Panc1 (cell line): Measurements from ENCODE around the gene SIL1. TPM values are rescaled to one million over a fixed set of nuclear protein-coding genes. Genes with fewer than 3 reads are reported as not detected.

Experiments
- ATAC-seq: fragments of 200-7000 bp; cut with Tn5 transposase; 2 replicates; pipeline ENCODE4 v1.9.1; 2020; ENCODE audit warnings: mild to moderate bottlenecking, moderate library complexity
- BruUV-seq: library from RNA; stranded (reverse); fragments of 400-500 nt; replicated peaks from 2 replicates; lab custom pipeline; 2021; lab: Mats Ljungman, UMichigan
- CTCF ChIA-PET: fragments of 300-600 bp; sonication (Branson Sonifier 250); formaldehyde crosslinking; loops from one replicate; lab custom pipeline; 2022; ENCODE audit warnings: antibody characterized with exemption; lab: Charles Lee
- POLR2A ChIA-PET: fragments of 300-600 bp; sonication (Branson Sonifier 250); formaldehyde crosslinking; loops from one replicate; lab custom pipeline; 2022; ENCODE audit warnings: antibody characterized with exemption; lab: Charles Lee
- DNase-seq: peaks from one replicate; pipeline ENCODE4 v3.0.0-alpha.2; 2010; ENCODE audit warnings: low read depth, low spot score
- H3K27ac ChIP-seq: 2 replicates; pipeline ENCODE4 v1.5.1; 2011; ENCODE audit warnings: mild to moderate bottlenecking, low read length, inconsistent platforms
- H3K27me3 ChIP-seq: fragments of 200-500 bp; sonication (Bioruptor generic); 2 replicates; pipeline ENCODE4 v1.6.0; 2014; ENCODE audit warnings: low read length, inconsistent platforms; ENCODE audit not compliant: control insufficient read depth, insufficient read depth
- H3K36me3 ChIP-seq: fragments of 200-500 bp; sonication (Bioruptor generic); 2 replicates; pipeline ENCODE4 v1.5.1; 2014; ENCODE audit warnings: inconsistent platforms, mild to moderate bottlenecking, low read length, moderate library complexity; ENCODE audit not compliant: control insufficient read depth, insufficient read depth
- H3K4me1 ChIP-seq: 2 replicates; pipeline ENCODE4 v1.5.1; 2011; ENCODE audit warnings: inconsistent platforms, mild to moderate bottlenecking, low read length, moderate library complexity; ENCODE audit not compliant: control insufficient read depth, insufficient read depth
- H3K4me3 ChIP-seq, 2 experiments: 2 replicates each; pipeline ENCODE4 v1.5.1; 2011 to 2012; ENCODE audit warnings: low read depth in 2 of 2, low read length in 2 of 2, mild to moderate bottlenecking in 2 of 2, inconsistent platforms in 1 of 2, moderate library complexity in 1 of 2
- H3K9me3 ChIP-seq: fragments of 200-500 bp; sonication (Bioruptor generic); 2 replicates; pipeline ENCODE4 v1.5.1; 2014; ENCODE audit warnings: low read depth, mild to moderate bottlenecking, inconsistent platforms, low read length, moderate library complexity; ENCODE audit not compliant: control insufficient read depth, insufficient read depth
- POLR2AphosphoS5 ChIP-seq: IDR thresholded peaks from 2 replicates; pipeline ENCODE4 v1.6.1; 2012; ENCODE audit warnings: mild to moderate bottlenecking, low read depth, low read length, moderate library complexity
- REST ChIP-seq, 2 experiments: IDR thresholded peaks; 2 replicates each; pipeline ENCODE4 v1.6.1; 2011 to 2012; ENCODE audit warnings: low read depth in 2 of 2, control low read depth in 1 of 2, low read length in 1 of 2, mild to moderate bottlenecking in 1 of 2, moderate library complexity in 1 of 2; ENCODE audit not compliant: insufficient read depth in 1 of 2
- SIN3A ChIP-seq: IDR thresholded peaks from 2 replicates; pipeline ENCODE4 v1.6.1; 2012; ENCODE audit warnings: low read depth, mild to moderate bottlenecking, low read length, moderate library complexity, borderline replicate concordance; ENCODE audit not compliant: insufficient read depth
- TCF7L2 ChIP-seq: IDR thresholded peaks from 2 replicates; pipeline ENCODE4 v1.6.1; 2011; ENCODE audit warnings: mild to moderate bottlenecking, low read depth, low read length, inconsistent platforms
- in situ Hi-C: cut with HindIII; loops from 2 replicates; pipeline ENCODE4 v1.10.0; 2016; ENCODE audit warnings: low sequenced_read_pairs, low pct_unique_long_range_greater_than_20kb
- intact Hi-C: fragments of 100-400 bp; cut with micrococcal nuclease; formaldehyde crosslinking; loops from one replicate; pipeline ENCODE4 v1.10.0; 2022; ENCODE audit not compliant: unreplicated experiment
- total RNA-seq: library from RNA; stranded (reverse); gene quantifications from one replicate; pipeline ENCODE4 v1.2.1, GENCODE V29; 2021; ENCODE audit not compliant: unreplicated experiment
- TF ChIP-seq, protein P1 (sequence below): fragments of 450-650 bp; IDR thresholded peaks from 2 replicates; pipeline ENCODE4 v1.5.1; 2017; ENCODE audit warnings: mild to moderate bottlenecking

SIL1 gene
- total RNA-seq, 1 experiment from 2014 or later: 35.4 TPM

DNA sequence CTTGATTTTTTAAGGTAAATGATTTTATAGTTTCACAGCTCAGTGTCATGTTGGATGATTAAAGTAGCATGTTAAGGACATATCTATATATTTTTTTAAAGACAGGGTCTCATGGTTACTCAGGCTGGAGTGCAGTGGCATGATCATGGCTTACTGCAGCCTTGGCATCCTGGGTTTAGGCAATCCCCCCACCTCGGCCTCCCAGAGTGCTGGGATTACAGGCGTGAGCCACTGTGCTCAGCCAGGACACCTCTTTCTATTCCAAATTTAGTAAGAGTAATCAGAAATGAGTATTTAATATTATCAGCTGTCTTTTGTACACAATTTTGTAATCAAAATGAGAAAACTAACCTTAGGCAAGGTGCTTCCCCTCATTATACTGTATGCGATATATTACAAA is 284.4 kb downstream of the SIL1 start:
- no peaks in the 10 kb centered on the region for H3K36me3 ChIP-seq
- no peak for DNase-seq
- CTCF ChIA-PET: no interaction called here

DNA sequence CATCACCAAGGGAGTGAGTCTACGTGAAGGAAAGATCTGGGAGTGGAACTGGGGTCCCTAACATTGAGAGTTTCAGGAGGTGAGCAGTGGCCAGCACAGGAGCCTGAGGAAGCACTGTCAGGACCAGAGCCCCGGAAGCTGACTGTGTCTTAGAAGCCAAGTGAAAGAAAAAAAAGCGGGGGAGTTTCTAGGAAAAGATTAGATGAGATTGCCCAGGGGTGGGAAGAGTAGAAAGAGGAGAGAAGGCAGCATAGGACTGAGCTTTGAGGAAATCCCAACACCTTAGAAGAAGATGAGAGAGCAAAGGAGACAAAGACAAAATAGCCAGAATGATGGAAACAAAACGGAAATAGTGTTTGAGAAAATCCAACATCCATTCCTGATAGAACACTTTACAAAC is 286.1 kb downstream of the SIL1 start:
- intact Hi-C loops: no loop called here
- in situ Hi-C loops: no loop called here
- H3K4me1 ChIP-seq: no peaks in the 10 kb centered on the region
- H3K4me3 ChIP-seq: no peak overlapping the region
- TF ChIP-seq, protein P1, sequence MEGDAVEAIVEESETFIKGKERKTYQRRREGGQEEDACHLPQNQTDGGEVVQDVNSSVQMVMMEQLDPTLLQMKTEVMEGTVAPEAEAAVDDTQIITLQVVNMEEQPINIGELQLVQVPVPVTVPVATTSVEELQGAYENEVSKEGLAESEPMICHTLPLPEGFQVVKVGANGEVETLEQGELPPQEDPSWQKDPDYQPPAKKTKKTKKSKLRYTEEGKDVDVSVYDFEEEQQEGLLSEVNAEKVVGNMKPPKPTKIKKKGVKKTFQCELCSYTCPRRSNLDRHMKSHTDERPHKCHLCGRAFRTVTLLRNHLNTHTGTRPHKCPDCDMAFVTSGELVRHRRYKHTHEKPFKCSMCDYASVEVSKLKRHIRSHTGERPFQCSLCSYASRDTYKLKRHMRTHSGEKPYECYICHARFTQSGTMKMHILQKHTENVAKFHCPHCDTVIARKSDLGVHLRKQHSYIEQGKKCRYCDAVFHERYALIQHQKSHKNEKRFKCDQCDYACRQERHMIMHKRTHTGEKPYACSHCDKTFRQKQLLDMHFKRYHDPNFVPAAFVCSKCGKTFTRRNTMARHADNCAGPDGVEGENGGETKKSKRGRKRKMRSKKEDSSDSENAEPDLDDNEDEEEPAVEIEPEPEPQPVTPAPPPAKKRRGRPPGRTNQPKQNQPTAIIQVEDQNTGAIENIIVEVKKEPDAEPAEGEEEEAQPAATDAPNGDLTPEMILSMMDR: no peak
- TF ChIP-seq POLR2AphosphoS5 (no peak), REST (IDR thresholded peaks at IDR 0.05; ENCODE audit: insufficient read depth in 1 of 2, low read depth in 2 of 2, low read length in 1 of 2) (no peak), SIN3A (no peak), TCF7L2 (no peak)
- no peaks in the 10 kb centered on the region for H3K27me3 ChIP-seq
- H3K36me3 ChIP-seq: no peaks in the 10 kb centered on the region
- CTCF ChIA-PET: no interaction called here
- BruUV-seq: no TSS peak
- H3K9me3 ChIP-seq: no peaks in the 10 kb centered on the region
- DNase-seq: no peak
- ATAC-seq: no peak
- POLR2A ChIA-PET: no interaction called here
- no peak overlapping the region for H3K27ac ChIP-seq

More for the DNA sequence above, 284.4 kb downstream of the SIL1 start:
- BruUV-seq: no TSS peak
- Histone ChIP-seq H3K4me3 (no peak overlapping the region), H3K4me1 (no peaks in the 10 kb centered on the region), H3K9me3 (no peaks in the 10 kb centered on the region), H3K27me3 (no peaks in the 10 kb centered on the region), H3K27ac (no peak overlapping the region)
- intact Hi-C loops (no loop called here), in situ Hi-C loops (no loop called here)
- POLR2A ChIA-PET: no interaction called here
- no peak for ATAC-seq
- no peak for TF ChIP-seq TCF7L2

DNA sequence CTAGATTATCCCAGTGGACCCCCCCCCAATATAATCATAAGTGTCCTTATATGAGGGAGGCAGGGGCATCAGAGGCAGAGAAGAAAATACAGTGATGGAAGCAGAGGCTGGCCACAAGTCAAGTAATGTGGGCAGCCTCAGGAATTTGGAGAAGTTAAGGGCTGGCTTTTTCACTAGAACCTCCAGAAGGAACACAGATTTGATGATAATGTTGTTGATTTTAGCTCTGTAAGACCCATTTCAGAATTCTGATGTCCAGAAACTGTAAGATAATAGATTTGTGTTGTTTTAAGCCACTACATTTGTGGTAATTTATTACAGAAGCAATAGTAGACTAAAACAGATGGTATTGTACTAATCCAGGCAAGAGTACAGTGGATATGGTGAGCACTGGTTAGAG is 286.7 kb downstream of the SIL1 start:
- Histone ChIP-seq H3K27me3 (no peaks in the 10 kb centered on the region), H3K4me1 (no peaks in the 10 kb centered on the region), H3K36me3 (no peaks in the 10 kb centered on the region), H3K27ac (no peak overlapping the region), H3K9me3 (no peaks in the 10 kb centered on the region), H3K4me3 (no peak overlapping the region)
- ChIA-PET POLR2A (no interaction called here), CTCF (no interaction called here)
- no peak for TF ChIP-seq REST (IDR thresholded peaks at IDR 0.05; ENCODE audit: insufficient read depth in 1 of 2, low read depth in 2 of 2, low read length in 1 of 2)
- TF ChIP-seq SIN3A: no peak
- TF ChIP-seq POLR2AphosphoS5: no peak
- TF ChIP-seq, protein P1: no peak
- TF ChIP-seq TCF7L2: no peak
- intact Hi-C loops: no loop called here
- in situ Hi-C loops: no loop called here
- no TSS peak for BruUV-seq
- ATAC-seq (no peak), DNase-seq (no peak)
